NCI-H1092 (cell line): Measurements from ENCODE around the gene FNDC3A.
"Not testable (repeated sequence)": the region's sequence is repeated elsewhere in the genome, so short reads cannot be mapped to it uniquely, and the experiment has no call there.

Experiments
- DNase-seq: peaks from one replicate; lab custom pipeline; 2025; lab: John Stamatoyannopoulos, UW

Gene FNDC3A

DNA sequence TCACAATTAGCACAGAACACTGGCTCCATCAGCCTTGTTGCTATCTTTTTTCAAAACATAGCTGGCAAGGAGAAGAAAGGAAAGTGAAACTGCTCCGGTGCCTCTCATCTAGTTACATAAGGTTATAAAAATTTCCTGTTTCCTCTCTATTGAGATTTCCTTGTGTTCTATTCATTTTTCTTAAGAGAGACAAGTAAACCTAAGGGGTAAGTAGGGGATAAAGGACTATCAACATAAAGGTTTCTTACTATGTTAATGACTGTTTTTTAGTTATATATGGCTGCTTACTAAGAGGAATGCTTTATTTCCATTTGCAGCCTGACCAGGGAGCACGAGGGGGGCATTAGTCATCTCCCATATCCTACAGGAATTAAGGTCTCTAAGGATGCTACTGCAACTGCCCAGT is 171.2 kb downstream of the FNDC3A start:
- DNase-seq: no peak

DNA sequence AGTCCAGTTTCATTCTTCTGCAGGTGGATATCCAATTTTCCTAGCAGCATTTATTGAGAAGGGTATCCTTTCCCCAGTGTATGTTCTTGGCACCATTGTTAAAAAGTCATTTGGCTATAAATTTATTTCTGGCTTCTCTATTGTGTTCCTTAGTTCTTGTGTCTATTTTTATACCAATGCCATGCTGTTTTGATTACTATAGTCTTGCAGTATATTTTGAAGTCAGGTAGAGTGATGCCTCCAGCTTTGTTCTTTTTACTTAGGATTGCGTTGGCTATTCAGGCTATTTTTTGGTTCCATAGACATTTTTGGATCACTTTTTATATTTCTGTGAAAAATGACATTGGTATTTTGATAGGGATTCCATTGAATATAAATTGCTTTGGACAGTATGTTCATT is 172.7 kb downstream of the FNDC3A start:
- no peak for DNase-seq

DNA sequence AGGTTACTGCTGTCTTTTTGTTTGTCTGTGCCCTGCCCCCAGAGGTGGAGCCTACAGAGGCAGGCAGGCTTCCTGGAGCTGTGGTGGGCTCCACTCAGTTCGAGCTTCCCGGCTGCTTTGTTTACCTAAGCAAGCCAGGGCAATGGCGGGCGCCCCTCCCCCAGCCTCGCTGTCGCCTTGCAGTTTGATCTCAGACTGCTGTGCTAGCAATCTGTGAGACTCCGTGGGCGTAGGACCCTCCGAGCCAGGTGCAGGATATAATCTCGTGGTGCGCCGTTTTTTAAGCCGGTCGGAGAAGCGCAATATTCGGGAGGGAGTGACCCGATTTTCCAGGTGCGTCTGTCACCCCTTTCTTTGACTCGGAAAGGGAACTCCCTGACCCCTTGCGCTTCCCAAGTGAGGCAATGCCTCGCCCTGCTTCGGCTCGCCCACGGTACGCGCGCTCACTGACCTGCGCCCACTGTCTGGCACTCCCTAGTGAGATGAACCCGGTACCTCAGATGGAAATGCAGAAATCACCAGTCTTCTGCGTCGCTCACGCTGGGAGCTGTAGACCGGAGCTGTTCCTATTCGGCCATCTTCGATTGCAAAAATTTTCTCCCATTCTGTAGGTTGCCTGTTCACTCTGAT is 182.4 kb downstream of the FNDC3A start:
- DNase-seq: not testable (repeated sequence)

DNA sequence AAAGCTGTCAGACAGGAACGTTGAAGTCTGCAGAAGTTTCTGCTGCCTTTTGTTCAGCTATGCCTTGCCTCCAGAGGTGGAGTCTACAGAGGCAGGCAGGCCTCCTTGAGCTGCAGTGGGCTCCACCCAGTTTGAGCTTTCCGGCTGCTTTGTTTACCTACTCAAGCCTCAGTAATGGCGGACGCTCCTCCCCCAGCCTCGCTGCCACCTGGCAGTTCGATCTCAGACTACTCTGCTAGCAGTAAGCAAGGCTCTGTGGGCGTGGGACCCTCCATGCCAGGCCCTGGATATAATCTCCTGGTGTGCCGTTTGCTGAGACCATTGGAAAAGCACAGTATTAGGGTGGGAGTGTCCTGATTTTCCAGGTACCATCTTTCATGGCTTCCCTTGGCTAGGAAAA is 187.4 kb downstream of the FNDC3A start:
- DNase-seq: not testable (repeated sequence)

GRCh38 chr13:49164712-49165111 is 189.0 kb downstream of the FNDC3A start:
- DNase-seq: no peak

DNA sequence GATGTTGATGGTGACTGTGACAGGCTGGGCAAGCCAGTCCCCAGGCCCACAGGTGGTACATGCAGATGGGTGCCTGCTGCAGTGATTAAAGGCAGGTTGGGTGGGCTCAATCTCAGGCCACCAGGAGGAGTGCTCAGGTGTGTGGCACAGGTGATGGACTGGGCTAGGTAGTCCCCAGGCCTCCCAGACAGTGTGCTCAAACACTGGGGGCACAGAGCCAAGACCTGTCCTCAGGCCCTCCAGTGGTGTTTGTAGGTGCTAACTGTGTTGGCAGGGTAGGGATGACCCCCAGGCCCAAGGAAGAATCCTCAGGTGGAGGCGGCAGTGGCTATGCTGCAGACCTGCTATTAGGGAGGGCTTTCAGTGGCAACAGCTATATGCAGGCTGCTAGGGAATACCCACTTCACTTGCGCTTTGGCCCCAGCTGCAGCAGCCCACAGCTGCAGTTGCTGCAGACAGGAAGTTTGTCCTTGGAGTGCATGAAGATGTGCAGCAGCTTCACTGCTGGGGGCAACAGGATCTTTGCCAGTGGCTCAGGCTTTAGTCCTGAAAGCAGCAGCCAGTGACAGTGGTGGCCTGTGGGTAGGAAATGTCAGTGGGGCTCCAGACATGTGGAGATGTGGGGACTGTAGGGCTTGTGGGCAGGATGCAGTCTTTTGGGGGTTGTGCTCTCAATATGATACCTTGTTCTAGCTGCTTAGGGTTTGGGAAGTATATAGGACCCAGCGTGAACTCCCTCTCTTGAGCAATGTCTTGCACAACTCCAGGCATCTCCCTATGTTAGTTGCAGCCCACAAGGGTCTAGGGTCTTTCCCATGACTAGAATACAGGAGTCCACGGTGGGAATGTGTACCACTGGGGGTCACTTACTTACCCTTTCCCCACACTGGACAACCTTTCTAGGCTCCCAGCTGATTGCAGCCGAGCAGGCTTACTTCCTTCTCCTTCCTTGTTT is 190.4 kb downstream of the FNDC3A start:
- no peak for DNase-seq

DNA sequence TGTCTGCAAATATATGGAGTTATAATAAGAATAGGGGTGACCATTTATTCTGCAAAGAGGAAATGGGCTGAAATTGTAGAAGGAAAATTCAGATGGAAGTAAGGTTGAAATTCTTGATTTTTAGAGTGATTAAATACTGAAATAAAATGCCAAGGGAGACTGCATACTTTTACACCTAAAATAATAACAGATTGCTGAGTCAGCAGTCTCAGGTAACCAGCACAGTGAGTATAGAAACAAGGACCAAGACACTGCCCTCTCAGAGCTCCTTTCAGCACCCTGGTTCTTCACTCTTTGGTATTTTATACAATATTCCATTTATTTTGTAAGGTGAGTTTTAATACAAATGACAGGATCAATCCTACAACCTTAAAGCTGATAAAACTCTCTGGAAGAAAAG is 195.6 kb downstream of the FNDC3A start:
- DNase-seq: no peak

DNA sequence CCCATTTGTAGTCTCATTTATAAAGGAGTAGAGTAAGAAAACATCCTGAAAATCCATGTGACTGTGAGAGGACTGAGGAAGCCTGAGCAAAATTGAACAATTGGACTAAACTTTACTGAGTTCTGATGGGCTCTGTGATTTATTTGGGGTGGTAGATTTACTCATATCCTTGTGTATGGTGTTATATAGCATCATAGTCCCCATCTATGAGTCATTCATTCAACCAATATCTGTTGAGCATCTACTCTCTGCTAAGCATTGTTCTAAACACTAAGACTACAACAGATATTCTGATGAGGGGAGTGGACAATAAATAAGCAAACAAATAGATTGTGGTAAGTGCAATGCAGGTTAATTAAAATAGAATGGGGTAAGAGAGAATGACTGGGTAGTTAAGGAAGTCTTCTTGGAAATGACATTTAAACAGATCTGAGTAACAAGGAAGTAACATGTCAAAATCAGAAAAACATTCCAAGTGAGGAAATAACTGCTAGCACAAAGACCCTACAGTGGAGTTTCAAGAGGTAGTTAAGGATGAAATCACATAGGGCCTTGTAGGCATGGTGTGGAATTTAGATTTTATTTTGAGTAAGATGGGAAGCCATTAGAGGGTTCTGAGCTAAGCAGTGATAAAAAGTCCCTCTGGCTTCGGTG is 208.1 kb downstream of the FNDC3A start:
- DNase-seq: no peak

- no peak for DNase-seq
Measured at GRCh38 chr13:49184621-49185020, 208.9 kb downstream of the FNDC3A start.

DNA sequence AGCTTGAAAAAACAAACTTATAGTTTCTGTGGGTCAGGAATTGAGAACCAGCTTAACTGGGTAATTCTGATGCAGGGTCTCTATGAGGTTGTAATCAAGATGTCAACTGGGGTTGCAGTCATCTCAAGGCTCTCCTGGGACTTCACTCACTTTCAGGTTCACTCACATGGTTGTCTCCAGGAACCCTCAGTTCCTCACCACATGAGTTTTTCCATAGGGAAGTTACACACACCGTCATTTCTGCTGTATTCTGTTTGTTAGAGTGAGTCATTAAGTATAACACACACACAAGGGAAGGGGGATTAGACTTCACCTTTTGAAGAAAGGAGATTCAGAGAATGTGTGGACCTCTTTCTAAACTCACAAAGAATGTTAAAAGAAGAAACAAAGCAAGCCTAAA is 209.6 kb downstream of the FNDC3A start:
- DNase-seq: no peak

DNA sequence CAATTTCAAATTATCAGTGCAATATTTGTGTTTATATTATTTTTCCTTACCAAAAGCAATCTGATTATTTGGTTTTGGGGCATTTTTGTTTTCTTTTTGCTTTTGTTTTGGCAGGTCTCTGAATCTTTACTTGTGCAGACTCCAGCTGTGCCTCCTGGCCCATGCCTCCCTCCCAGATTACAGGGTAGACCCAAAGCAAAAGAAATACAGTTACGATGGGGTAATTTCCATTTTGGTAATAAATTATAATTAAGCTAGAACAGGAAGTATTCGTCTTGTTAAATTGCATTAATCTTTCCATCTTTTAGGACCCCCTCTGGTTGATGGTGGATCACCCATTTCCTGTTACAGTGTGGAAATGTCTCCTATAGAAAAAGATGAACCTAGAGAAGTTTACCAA is 215.2 kb downstream of the FNDC3A start:
- DNase-seq: no peak

- DNase-seq: no peak
Measured at GRCh38 chr13:49206641-49207040, 230.9 kb downstream of the FNDC3A start.

DNA sequence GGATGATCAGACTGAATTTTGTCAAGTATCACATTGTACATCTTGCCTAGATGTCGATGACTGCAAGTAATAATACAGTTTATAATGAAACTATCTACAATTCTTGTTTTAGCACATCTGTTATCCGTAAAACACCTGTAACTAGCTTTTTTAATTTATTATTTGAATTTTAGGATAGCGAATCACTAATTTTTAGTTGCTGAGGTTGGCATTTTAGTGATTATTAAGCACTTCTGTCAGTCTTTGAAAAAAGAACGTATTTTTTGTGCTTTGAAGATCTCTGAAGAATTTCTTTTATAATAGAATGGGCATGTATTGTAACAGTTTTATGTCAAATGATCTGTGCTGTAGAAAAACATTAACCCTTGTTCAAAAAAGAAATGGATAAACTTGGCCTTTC is 232.9 kb downstream of the FNDC3A start:
- DNase-seq: no peak

GRCh38 chr13:49210114-49210513 is 234.4 kb downstream of the FNDC3A start:
- DNase-seq: no peak

- no peak for DNase-seq
Measured at GRCh38 chr13:49210669-49211068, 235.0 kb downstream of the FNDC3A start.

DNA sequence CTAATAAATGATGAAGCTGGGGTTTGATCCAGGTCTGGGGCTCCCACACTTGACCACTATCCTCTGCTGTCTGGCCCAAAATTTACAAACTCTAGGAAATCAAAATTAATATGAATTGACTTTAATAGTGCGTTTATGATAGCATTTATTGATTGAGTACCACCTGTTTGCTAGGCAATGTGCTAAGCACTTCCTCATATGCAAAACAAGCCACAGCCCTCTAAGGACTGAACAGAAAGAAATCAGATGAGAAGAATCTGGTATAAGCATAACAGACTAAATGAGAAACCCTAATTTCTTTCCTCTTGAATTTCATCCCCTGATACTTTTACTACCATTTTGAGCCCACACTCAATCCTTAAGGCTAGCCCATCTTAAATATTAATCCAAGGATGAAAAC is 237.8 kb downstream of the FNDC3A start:
- no peak for DNase-seq

GRCh38 chr13:49213997-49214916 is 238.5 kb downstream of the FNDC3A start:
- DNase-seq: no peak

DNA sequence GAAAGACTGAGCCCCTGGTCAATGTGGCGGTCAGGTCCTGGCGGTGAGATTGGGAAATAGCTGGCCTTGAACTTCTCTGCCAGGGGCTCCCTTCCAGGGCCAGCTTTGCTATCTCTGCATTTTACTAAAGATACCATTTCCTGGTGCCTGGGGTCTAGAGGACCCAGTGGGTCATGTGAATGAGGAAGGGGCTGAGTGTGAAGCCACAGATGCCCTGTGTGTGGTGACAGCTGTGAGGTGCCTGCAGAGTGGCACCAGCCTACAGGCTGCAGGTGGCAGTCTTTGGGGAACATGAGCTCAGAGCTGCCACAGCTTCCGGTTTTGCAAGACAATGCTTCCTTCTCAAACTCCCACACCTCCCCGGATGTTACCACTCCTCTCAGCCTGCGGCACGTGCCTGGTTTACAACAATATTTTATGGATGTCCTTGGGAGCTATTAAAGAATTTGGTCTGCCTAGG is 239.2 kb downstream of the FNDC3A start:
- DNase-seq: no peak

DNA sequence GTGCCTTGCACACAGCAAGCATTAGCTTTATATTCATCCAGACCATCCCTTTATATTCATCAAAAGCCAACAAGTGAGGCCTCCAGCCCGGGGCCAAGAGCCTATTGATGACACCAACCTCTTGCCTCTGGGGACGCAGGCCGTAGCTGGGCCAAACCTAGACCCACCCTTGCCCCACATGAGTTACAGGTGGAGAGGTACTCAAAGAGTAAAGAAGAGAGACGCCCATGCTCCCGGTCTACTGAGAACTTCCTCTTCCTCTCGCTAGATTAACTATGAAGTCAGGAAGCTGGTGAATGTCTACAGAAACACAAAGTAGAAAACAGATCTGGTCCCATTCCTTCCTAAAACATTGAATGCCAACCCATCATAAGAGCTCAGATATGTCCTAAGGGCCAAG is 240.6 kb downstream of the FNDC3A start:
- no peak for DNase-seq

DNA sequence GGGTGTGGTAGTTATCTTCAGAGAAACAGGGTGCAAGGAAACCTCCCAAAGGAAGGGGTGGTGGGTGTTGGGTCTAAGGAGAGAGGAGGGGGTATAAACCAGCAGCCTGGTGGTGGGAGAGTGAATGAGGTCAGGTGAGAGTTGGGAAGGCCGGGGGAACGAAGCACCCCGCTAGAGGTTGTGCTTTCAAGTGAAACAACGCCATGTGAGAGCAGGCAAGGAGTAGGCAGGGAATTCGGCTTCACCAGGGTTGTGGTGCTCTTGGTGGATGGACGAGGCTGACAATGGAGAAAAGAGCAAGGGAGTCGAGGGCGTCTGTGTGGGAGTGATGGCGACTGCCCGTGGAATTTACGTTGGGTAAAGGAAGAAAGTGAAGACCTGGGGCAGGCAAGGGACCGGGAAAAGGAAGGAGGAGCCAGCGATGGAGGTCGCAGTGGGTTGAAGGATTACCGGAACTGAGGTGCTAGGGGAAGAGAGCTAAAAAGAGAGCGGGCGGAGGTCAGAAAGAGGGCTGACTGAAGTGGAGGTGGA is 242.3 kb downstream of the FNDC3A start:
- no peak for DNase-seq

GRCh38 chr13:49218493-49219051 is 242.9 kb downstream of the FNDC3A start:
- no peak for DNase-seq
